ENCODE measurements around the gene SYNE2.
A peak's percentile ranks its signal among the peaks of the same experiment; 100 is the strongest.
"Not testable (repeated sequence)": the region's sequence is repeated elsewhere in the genome, so short reads cannot be mapped to it uniquely, and the experiment has no call there.

Gene SYNE2

GRCh38 chr14:64095620-64096019 is 242.8 kb downstream of the SYNE2 start:
- no peak for DNase-seq

GRCh38 chr14:64098120-64098519 is 245.3 kb downstream of the SYNE2 start:
- Mint-ChIP-seq H3K27me3 (no peaks in the 10 kb centered on the region), H3K36me3 (ENCODE audit: low read depth) (peaks cover 80% of the 10 kb centered on the region), H3K27ac (no peak overlapping the region), H3K4me3 (no peak overlapping the region), H3K4me1 (ENCODE audit: low read depth) (peaks cover 6% of the 10 kb centered on the region), H3K9me3 (no peaks in the 10 kb centered on the region)
- no peak for DNase-seq

More at GRCh38 chr14:64095620-64096019, 242.8 kb downstream of the SYNE2 start:
- no peaks in the 10 kb centered on the region for H3K27me3 Mint-ChIP-seq
- H3K4me1 Mint-ChIP-seq (ENCODE audit: low read depth) = peaks cover 6% of the 10 kb centered on the region
- no peak overlapping the region for H3K4me3 Mint-ChIP-seq
- H3K27ac Mint-ChIP-seq = peak overlapping the region; percentile 30
- H3K36me3 Mint-ChIP-seq (ENCODE audit: low read depth) = peaks cover 82% of the 10 kb centered on the region
- no peaks in the 10 kb centered on the region for H3K9me3 Mint-ChIP-seq

GRCh38 chr14:64107438-64107837 is 254.6 kb downstream of the SYNE2 start:
- no peaks in the 10 kb centered on the region for H3K9me3 Mint-ChIP-seq
- H3K27ac Mint-ChIP-seq = no peak overlapping the region
- DNase-seq = no peak
- no peaks in the 10 kb centered on the region for H3K4me1 Mint-ChIP-seq (ENCODE audit: low read depth)
- no peak overlapping the region for H3K4me3 Mint-ChIP-seq
- H3K36me3 Mint-ChIP-seq (ENCODE audit: low read depth) = peaks cover 64% of the 10 kb centered on the region
- no peaks in the 10 kb centered on the region for H3K27me3 Mint-ChIP-seq

GRCh38 chr14:64109819-64110554 is 257.2 kb downstream of the SYNE2 start:
- H3K4me1 Mint-ChIP-seq (ENCODE audit: low read depth) = no peaks in the 10 kb centered on the region
- no peak overlapping the region for H3K4me3 Mint-ChIP-seq
- DNase-seq = no peak
- H3K9me3 Mint-ChIP-seq = no peaks in the 10 kb centered on the region
- H3K27me3 Mint-ChIP-seq = no peaks in the 10 kb centered on the region
- H3K36me3 Mint-ChIP-seq (ENCODE audit: low read depth) = peaks cover 64% of the 10 kb centered on the region
- H3K27ac Mint-ChIP-seq = no peak overlapping the region

GRCh38 chr14:64110802-64111201 is 258.0 kb downstream of the SYNE2 start:
- H3K4me1 Mint-ChIP-seq (ENCODE audit: low read depth) = no peaks in the 10 kb centered on the region
- peaks cover 65% of the 10 kb centered on the region for H3K36me3 Mint-ChIP-seq (ENCODE audit: low read depth)
- H3K9me3 Mint-ChIP-seq = no peaks in the 10 kb centered on the region
- DNase-seq = no peak
- no peak overlapping the region for H3K4me3 Mint-ChIP-seq
- H3K27me3 Mint-ChIP-seq = no peaks in the 10 kb centered on the region
- H3K27ac Mint-ChIP-seq = no peak overlapping the region

GRCh38 chr14:64112867-64113678 is 260.3 kb downstream of the SYNE2 start:
- Mint-ChIP-seq H3K9me3 (no peaks in the 10 kb centered on the region), H3K4me3 (no peak overlapping the region), H3K36me3 (ENCODE audit: low read depth) (peaks cover 66% of the 10 kb centered on the region), H3K27ac (no peak overlapping the region), H3K4me1 (ENCODE audit: low read depth) (no peaks in the 10 kb centered on the region), H3K27me3 (no peaks in the 10 kb centered on the region)
- DNase-seq = no peak

- peak overlapping the region; percentile 14 for H3K27ac Mint-ChIP-seq
- no peak overlapping the region for H3K4me3 Mint-ChIP-seq
- H3K36me3 Mint-ChIP-seq (ENCODE audit: low read depth) = peaks cover 66% of the 10 kb centered on the region
- no peaks in the 10 kb centered on the region for H3K27me3 Mint-ChIP-seq
- H3K4me1 Mint-ChIP-seq (ENCODE audit: low read depth) = peaks cover 2% of the 10 kb centered on the region
- DNase-seq = no peak
- H3K9me3 Mint-ChIP-seq = no peaks in the 10 kb centered on the region
Observed at GRCh38 chr14:64114166-64114565, 261.4 kb downstream of the SYNE2 start.

- Mint-ChIP-seq H3K27ac (no peak overlapping the region), H3K36me3 (ENCODE audit: low read depth) (peaks cover 66% of the 10 kb centered on the region), H3K4me1 (ENCODE audit: low read depth) (peaks cover 7% of the 10 kb centered on the region), H3K27me3 (no peaks in the 10 kb centered on the region), H3K9me3 (no peaks in the 10 kb centered on the region), H3K4me3 (no peak overlapping the region)
- DNase-seq = no peak
Observed at GRCh38 chr14:64114796-64115195, 262.0 kb downstream of the SYNE2 start.

GRCh38 chr14:64115401-64115800 is 262.6 kb downstream of the SYNE2 start:
- Mint-ChIP-seq H3K27ac (no peak overlapping the region), H3K4me1 (ENCODE audit: low read depth) (peaks cover 7% of the 10 kb centered on the region), H3K4me3 (no peak overlapping the region), H3K36me3 (ENCODE audit: low read depth) (peaks cover 63% of the 10 kb centered on the region), H3K9me3 (no peaks in the 10 kb centered on the region), H3K27me3 (no peaks in the 10 kb centered on the region)
- DNase-seq = no peak

- DNase-seq = no peak
- Mint-ChIP-seq H3K36me3 (ENCODE audit: low read depth) (peaks cover 72% of the 10 kb centered on the region), H3K4me3 (no peak overlapping the region), H3K4me1 (ENCODE audit: low read depth) (peaks cover 7% of the 10 kb centered on the region), H3K27me3 (no peaks in the 10 kb centered on the region), H3K27ac (no peak overlapping the region), H3K9me3 (no peaks in the 10 kb centered on the region)
Observed at GRCh38 chr14:64117671-64118402, 265.0 kb downstream of the SYNE2 start.

- not testable (repeated sequence) for H3K27ac Mint-ChIP-seq, H3K4me3 Mint-ChIP-seq, H3K9me3 Mint-ChIP-seq, H3K27me3 Mint-ChIP-seq, DNase-seq
- Mint-ChIP-seq H3K36me3 (ENCODE audit: low read depth) (peaks cover 72% of the 10 kb centered on the region), H3K4me1 (ENCODE audit: low read depth) (peaks cover 11% of the 10 kb centered on the region)
Observed at GRCh38 chr14:64118403-64118742, 265.6 kb downstream of the SYNE2 start.

- Mint-ChIP-seq H3K4me1 (ENCODE audit: low read depth) (peaks cover 14% of the 10 kb centered on the region), H3K9me3 (no peaks in the 10 kb centered on the region), H3K4me3 (no peak overlapping the region), H3K27ac (peak overlapping the region; percentile 50), H3K36me3 (ENCODE audit: low read depth) (peaks cover 71% of the 10 kb centered on the region), H3K27me3 (no peaks in the 10 kb centered on the region)
- DNase-seq = no peak
Observed at GRCh38 chr14:64118892-64119291, 266.1 kb downstream of the SYNE2 start.

GRCh38 chr14:64119500-64119899 is 266.7 kb downstream of the SYNE2 start:
- H3K4me1 Mint-ChIP-seq (ENCODE audit: low read depth) = peaks cover 14% of the 10 kb centered on the region
- no peaks in the 10 kb centered on the region for H3K27me3 Mint-ChIP-seq
- H3K36me3 Mint-ChIP-seq (ENCODE audit: low read depth) = peaks cover 69% of the 10 kb centered on the region

GRCh38 chr14:64119980-64120379 is 267.2 kb downstream of the SYNE2 start:
- DNase-seq = no peak
- H3K27me3 Mint-ChIP-seq = no peaks in the 10 kb centered on the region

More at GRCh38 chr14:64119500-64119899, 266.7 kb downstream of the SYNE2 start:
- Mint-ChIP-seq H3K4me3 (no peak overlapping the region), H3K27ac (peak overlapping the region; percentile 50), H3K9me3 (no peaks in the 10 kb centered on the region)
- no peak for DNase-seq

More at GRCh38 chr14:64119980-64120379, 267.2 kb downstream of the SYNE2 start:
- no peak overlapping the region for H3K4me3 Mint-ChIP-seq
- no peaks in the 10 kb centered on the region for H3K9me3 Mint-ChIP-seq
- peaks cover 69% of the 10 kb centered on the region for H3K36me3 Mint-ChIP-seq (ENCODE audit: low read depth)
- peaks cover 14% of the 10 kb centered on the region for H3K4me1 Mint-ChIP-seq (ENCODE audit: low read depth)
- no peak overlapping the region for H3K27ac Mint-ChIP-seq

Measured in activated T-cell treated with anti-CD3 and anti-CD28 coated beads, Interleukin-2, amount 50 U/mL, for 24 hours (primary cell).